ENCODE measurements around the gene NUCB1. TPM values are rescaled to one million over a fixed set of nuclear protein-coding genes. Genes with fewer than 3 reads are reported as not detected.
"Not testable (repeated sequence)": the region's sequence is repeated elsewhere in the genome, so short reads cannot be mapped to it uniquely, and the experiment has no call there.

The NUCB1 gene
- total and polyA plus RNA-seq, 7 donors, result 49.9 to 143 (median 97.1) TPM

GRCh38 chr19:48905664-48906063 is 5.6 kb downstream of the NUCB1 start:
- H3K36me3 ChIP-seq (ENCODE audit: insufficient read depth in 1 of 2, low read depth in 1 of 2), result peaks cover 0 to 77% of the 10 kb centered on the region in 2 donors
- H3K4me3 ChIP-seq, result no peak overlapping the region
- ATAC-seq (no peak), DNase-seq (no peak)
- H3K27me3 ChIP-seq (ENCODE audit: insufficient read depth in 3 of 3, low read length in 2 of 3), result no peaks in the 10 kb centered on the region
- intact Hi-C loops (cut with DNase I), result loop anchor here in 1 of 2 donors (5.0 kb wide), 1 partner anchor 47 kb away; the partner anchor contains the start of gene BAX
- H3K9me3 ChIP-seq, result no peaks in the 10 kb centered on the region
- TF ChIP-seq, protein P1, sequence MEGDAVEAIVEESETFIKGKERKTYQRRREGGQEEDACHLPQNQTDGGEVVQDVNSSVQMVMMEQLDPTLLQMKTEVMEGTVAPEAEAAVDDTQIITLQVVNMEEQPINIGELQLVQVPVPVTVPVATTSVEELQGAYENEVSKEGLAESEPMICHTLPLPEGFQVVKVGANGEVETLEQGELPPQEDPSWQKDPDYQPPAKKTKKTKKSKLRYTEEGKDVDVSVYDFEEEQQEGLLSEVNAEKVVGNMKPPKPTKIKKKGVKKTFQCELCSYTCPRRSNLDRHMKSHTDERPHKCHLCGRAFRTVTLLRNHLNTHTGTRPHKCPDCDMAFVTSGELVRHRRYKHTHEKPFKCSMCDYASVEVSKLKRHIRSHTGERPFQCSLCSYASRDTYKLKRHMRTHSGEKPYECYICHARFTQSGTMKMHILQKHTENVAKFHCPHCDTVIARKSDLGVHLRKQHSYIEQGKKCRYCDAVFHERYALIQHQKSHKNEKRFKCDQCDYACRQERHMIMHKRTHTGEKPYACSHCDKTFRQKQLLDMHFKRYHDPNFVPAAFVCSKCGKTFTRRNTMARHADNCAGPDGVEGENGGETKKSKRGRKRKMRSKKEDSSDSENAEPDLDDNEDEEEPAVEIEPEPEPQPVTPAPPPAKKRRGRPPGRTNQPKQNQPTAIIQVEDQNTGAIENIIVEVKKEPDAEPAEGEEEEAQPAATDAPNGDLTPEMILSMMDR (IDR thresholded peaks at IDR 0.05), result no peak
- 76 to 97% (median 81%) methylated on average over 14 of the region's 14 CpGs for WGBS, 3 donors
- H3K4me1 ChIP-seq, result peaks cover 26% of the 10 kb centered on the region
- H3K27ac ChIP-seq, result peak overlapping the region; percentile 55

DNA sequence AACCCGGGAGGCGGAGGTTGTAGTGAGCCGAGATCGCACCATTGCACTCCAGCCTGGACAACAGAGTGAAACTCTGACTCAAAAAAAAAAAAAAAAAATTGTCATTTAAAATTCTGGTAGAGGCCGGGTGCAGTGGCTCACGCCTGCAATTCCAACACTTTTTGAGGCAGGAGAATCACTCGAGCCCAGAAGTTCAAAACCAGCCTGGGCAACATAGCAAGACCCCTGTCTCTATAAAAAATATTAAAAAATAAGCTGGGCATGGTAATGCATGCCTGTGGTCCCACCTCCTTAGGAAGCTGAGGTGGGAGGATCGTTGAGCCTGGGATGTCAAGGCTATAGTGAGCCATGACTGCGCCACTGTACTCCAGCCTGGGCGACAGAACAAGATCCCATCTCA is 6.2 kb downstream of the NUCB1 start:
- peaks cover 0 to 82% of the 10 kb centered on the region in 2 donors for H3K36me3 ChIP-seq (ENCODE audit: insufficient read depth in 1 of 2, low read depth in 1 of 2)
- H3K9me3 ChIP-seq, result no peaks in the 10 kb centered on the region
- WGBS, 3 donors, result 73 to 96% (median 81%) methylated on average over 10 of the region's 10 CpGs
- H3K4me1 ChIP-seq, result peaks cover 25% of the 10 kb centered on the region
- peak overlapping the region; percentile 55 for H3K27ac ChIP-seq
- H3K27me3 ChIP-seq (ENCODE audit: insufficient read depth in 3 of 3, low read length in 2 of 3), result no peaks in the 10 kb centered on the region
- TF ChIP-seq, protein P1 (IDR thresholded peaks at IDR 0.05), result no peak
- no peak for ATAC-seq
- intact Hi-C loops (cut with DNase I), result loop anchor here in 1 of 2 donors (5.0 kb wide), 1 partner anchor 46 kb away; the partner anchor contains the start of gene BAX
- no peak overlapping the region for H3K4me3 ChIP-seq
- DNase-seq, result no peak

DNA sequence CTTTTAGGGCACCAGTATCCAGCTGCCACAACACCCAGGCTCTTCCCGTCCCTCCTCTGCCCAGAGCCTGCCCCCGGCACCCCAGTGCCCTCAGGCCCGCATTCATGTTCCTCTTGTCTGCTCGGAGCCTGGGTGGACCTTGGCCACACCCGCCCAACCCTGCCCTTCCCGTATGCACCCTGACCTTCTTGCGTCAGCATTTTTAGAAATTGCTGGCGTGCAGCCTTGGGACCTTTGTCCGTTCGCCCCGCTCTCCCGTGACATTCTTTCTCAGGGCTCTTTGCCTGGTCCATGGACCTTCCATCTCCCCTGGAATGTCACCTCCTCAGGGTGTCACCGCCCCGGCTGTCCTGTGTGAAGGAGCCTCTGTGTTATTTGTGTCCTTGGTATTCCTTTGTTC is 7.6 kb downstream of the NUCB1 start:
- Histone ChIP-seq H3K27ac (peak overlapping the region; percentile 72), H3K4me1 (peaks cover 13% of the 10 kb centered on the region), H3K9me3 (no peaks in the 10 kb centered on the region), H3K4me3 (no peak overlapping the region), H3K27me3 (ENCODE audit: insufficient read depth in 3 of 3, low read length in 2 of 3) (no peaks in the 10 kb centered on the region), H3K36me3 (ENCODE audit: insufficient read depth in 1 of 2, low read depth in 1 of 2) (peaks cover 0 to 83% of the 10 kb centered on the region in 2 donors)
- 65 to 88% (median 72%) methylated on average over 14 of the region's 14 CpGs for WGBS, 3 donors
- TF ChIP-seq, protein P1 (IDR thresholded peaks at IDR 0.05), result no peak
- intact Hi-C loops (cut with DNase I), result loop anchor here in 1 of 2 donors (5.0 kb wide), 1 partner anchor 45 kb away; the partner anchor contains the start of gene BAX
- DNase-seq (no peak), ATAC-seq (peak in 2 of 4 donors; percentile 5 to 13)

DNA sequence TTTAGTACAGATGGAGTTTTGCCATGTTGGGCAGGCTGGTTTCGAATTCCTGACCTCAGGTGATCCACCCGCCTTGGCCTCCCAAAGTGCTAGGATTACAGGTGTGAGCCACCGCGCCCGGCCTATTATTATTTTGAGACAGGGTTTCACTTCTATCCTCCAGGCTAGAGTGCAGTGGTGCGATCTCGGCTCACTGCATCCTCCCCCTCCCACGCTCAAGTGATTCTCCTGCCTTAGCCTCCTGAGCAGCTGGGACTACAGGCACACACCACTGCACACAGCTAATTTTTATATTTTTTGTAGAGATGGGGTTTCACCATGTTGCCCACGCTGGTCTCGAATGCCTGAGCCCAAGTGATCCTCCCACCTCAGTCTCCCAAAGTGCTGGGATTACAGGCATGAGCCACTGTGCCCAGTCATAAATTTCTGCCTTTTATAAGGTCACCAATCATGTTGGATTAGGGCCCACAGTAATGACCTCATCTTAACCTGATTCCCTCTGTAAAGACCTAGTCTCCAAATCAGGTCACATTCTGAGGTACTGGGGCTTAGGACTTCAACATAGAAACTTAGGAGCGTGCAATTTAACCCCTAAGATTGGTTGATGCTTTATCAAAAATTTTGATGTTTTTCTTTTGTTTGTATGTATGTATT is 9.4 kb downstream of the NUCB1 start:
- not testable (repeated sequence) for ATAC-seq; H3K4me1 ChIP-seq; H3K4me3 ChIP-seq; H3K9me3 ChIP-seq; H3K27me3 ChIP-seq (ENCODE audit: insufficient read depth in 3 of 3, low read length in 2 of 3); DNase-seq
- Histone ChIP-seq H3K36me3 (ENCODE audit: insufficient read depth in 1 of 2, low read depth in 1 of 2) (peaks cover 3 to 91% of the 10 kb centered on the region in 2 donors), H3K27ac (peak overlapping the region; percentile 72)
- WGBS, 3 donors, result 56 to 87% (median 60%) methylated on average over 11 of the region's 11 CpGs
- intact Hi-C loops (cut with DNase I), result loop anchor here in 1 of 2 donors (5.0 kb wide), 1 partner anchor 43 kb away; the partner anchor contains the start of gene BAX

GRCh38 chr19:48910803-48911202 is 10.7 kb downstream of the NUCB1 start:
- WGBS, 3 donors, result 86 to 91% (median 88%) methylated on average over 2 of the region's 2 CpGs
- no peaks in the 10 kb centered on the region for H3K9me3 ChIP-seq
- peaks cover 7 to 91% of the 10 kb centered on the region in 2 donors for H3K36me3 ChIP-seq (ENCODE audit: insufficient read depth in 1 of 2, low read depth in 1 of 2)
- H3K27me3 ChIP-seq (ENCODE audit: insufficient read depth in 3 of 3, low read length in 2 of 3), result no peaks in the 10 kb centered on the region
- H3K27ac ChIP-seq, result no peak overlapping the region
- intact Hi-C loops (cut with DNase I), result no loop called here
- TF ChIP-seq, protein P1 (IDR thresholded peaks at IDR 0.05), result no peak
- peaks cover 9% of the 10 kb centered on the region for H3K4me1 ChIP-seq
- DNase-seq, result no peak
- no peak for ATAC-seq
- no peak overlapping the region for H3K4me3 ChIP-seq

Measured in psoas muscle (tissue), 8 donors.